ENCODE results near the gene AKR7A3.
"Not testable (repeated sequence)": the region's sequence is repeated elsewhere in the genome, so short reads cannot be mapped to it uniquely, and the experiment has no call there.

The AKR7A3 gene

GRCh38 chr1:19309123-19309813 lies 20.7 kb upstream of the AKR7A3 start:
- no peaks in the 10 kb centered on the region for H3K9me3 ChIP-seq
- no peak overlapping the region for H3K4me3 ChIP-seq (ENCODE audit: low read depth in 1 of 2, low read length in 1 of 2)
- peaks cover 29% of the 10 kb centered on the region in 2 experiments for H3K4me1 ChIP-seq (ENCODE audit: control insufficient read depth in 1 of 2, insufficient read depth in 1 of 2, low read depth in 1 of 2, low read length in 1 of 2)
- H3K27me3 ChIP-seq: no peaks in the 10 kb centered on the region
- no peak for TF ChIP-seq CTCF (IDR thresholded peaks at IDR 0.05)
- no peak overlapping the region for H3K27ac ChIP-seq
- H3K36me3 ChIP-seq: peaks cover 38% of the 10 kb centered on the region

- peaks cover 21% of the 10 kb centered on the region in 2 experiments for H3K4me1 ChIP-seq (ENCODE audit: control insufficient read depth in 1 of 2, insufficient read depth in 1 of 2, low read depth in 1 of 2, low read length in 1 of 2)
- TF ChIP-seq CTCF (IDR thresholded peaks at IDR 0.05): no peak
- H3K4me3 ChIP-seq (ENCODE audit: low read depth in 1 of 2, low read length in 1 of 2): no peak overlapping the region
- H3K27ac ChIP-seq: no peak overlapping the region
- H3K27me3 ChIP-seq: no peaks in the 10 kb centered on the region
- H3K9me3 ChIP-seq: no peaks in the 10 kb centered on the region
- H3K36me3 ChIP-seq: peaks cover 42% of the 10 kb centered on the region
Observed at GRCh38 chr1:19308509-19308907, 19.9 kb upstream of the AKR7A3 start.

GRCh38 chr1:19307794-19308508 lies 19.4 kb upstream of the AKR7A3 start:
- H3K27me3 ChIP-seq: no peaks in the 10 kb centered on the region
- H3K4me1 ChIP-seq (ENCODE audit: control insufficient read depth in 1 of 2, insufficient read depth in 1 of 2, low read depth in 1 of 2, low read length in 1 of 2): peaks cover 15 to 16% of the 10 kb centered on the region in 2 experiments
- no peaks in the 10 kb centered on the region for H3K9me3 ChIP-seq
- H3K4me3 ChIP-seq (ENCODE audit: low read depth in 1 of 2, low read length in 1 of 2): no peak overlapping the region
- TF ChIP-seq CTCF (IDR thresholded peaks at IDR 0.05): no peak
- no peak overlapping the region for H3K27ac ChIP-seq
- H3K36me3 ChIP-seq: peaks cover 46% of the 10 kb centered on the region

GRCh38 chr1:19306941-19307340 lies 18.4 kb upstream of the AKR7A3 start:
- Histone ChIP-seq H3K27me3 (no peaks in the 10 kb centered on the region), H3K36me3 (peaks cover 46% of the 10 kb centered on the region)

GRCh38 chr1:19305880-19306279 lies 17.3 kb upstream of the AKR7A3 start:
- H3K36me3 ChIP-seq: peaks cover 46% of the 10 kb centered on the region
- no peaks in the 10 kb centered on the region for H3K27me3 ChIP-seq
- H3K9me3 ChIP-seq: no peaks in the 10 kb centered on the region
- peaks cover 0 to 1% of the 10 kb centered on the region in 2 experiments for H3K4me1 ChIP-seq (ENCODE audit: control insufficient read depth in 1 of 2, insufficient read depth in 1 of 2, low read depth in 1 of 2, low read length in 1 of 2)
- H3K27ac ChIP-seq: no peak overlapping the region
- no peak for TF ChIP-seq CTCF (IDR thresholded peaks at IDR 0.05)
- no peak overlapping the region for H3K4me3 ChIP-seq (ENCODE audit: low read depth in 1 of 2, low read length in 1 of 2)

More at GRCh38 chr1:19306941-19307340, 18.4 kb upstream of the AKR7A3 start:
- H3K27ac ChIP-seq: no peak overlapping the region
- no peak for TF ChIP-seq CTCF (IDR thresholded peaks at IDR 0.05)
- H3K4me3 ChIP-seq (ENCODE audit: low read depth in 1 of 2, low read length in 1 of 2): no peak overlapping the region
- peaks cover 9 to 10% of the 10 kb centered on the region in 2 experiments for H3K4me1 ChIP-seq (ENCODE audit: control insufficient read depth in 1 of 2, insufficient read depth in 1 of 2, low read depth in 1 of 2, low read length in 1 of 2)
- H3K9me3 ChIP-seq: no peaks in the 10 kb centered on the region

GRCh38 chr1:19304081-19304480 lies 15.5 kb upstream of the AKR7A3 start:
- H3K27ac ChIP-seq; H3K27me3 ChIP-seq; H3K4me1 ChIP-seq (ENCODE audit: control insufficient read depth in 1 of 2, insufficient read depth in 1 of 2, low read depth in 1 of 2, low read length in 1 of 2); H3K9me3 ChIP-seq; H3K4me3 ChIP-seq (ENCODE audit: low read depth in 1 of 2, low read length in 1 of 2): not testable (repeated sequence)
- H3K36me3 ChIP-seq: peaks cover 46% of the 10 kb centered on the region
